B cell (primary cell): ENCODE data around the gene CCL14. TPM values are rescaled to one million over a fixed set of nuclear protein-coding genes. Genes with fewer than 3 reads are reported as not detected.

Source experiments
- ATAC-seq: fragments of 200-7000 bp; cut with Tn5 transposase; one replicate; pipeline ENCODE4 v1.10.0; 2021; ENCODE audit warnings: low read depth, mild to moderate bottlenecking, moderate number of reproducible peaks, moderate library complexity
- CTCF ChIA-PET: fragments of 350-600 bp; sonication (Branson Sonifier 250); formaldehyde crosslinking; loops from one replicate; lab custom pipeline; 2021; ENCODE audit warnings: antibody characterized with exemption, inconsistent platforms; lab: Charles Lee
- POLR2A ChIA-PET: fragments of 350-600 bp; sonication (Branson Sonifier 250); formaldehyde crosslinking; loops from one replicate; lab custom pipeline; 2021; ENCODE audit warnings: antibody characterized with exemption; lab: Charles Lee
- DNase-seq: peaks from one replicate; pipeline ENCODE4 v3.0.0; 2013
- H2AFZ ChIP-seq: 2 replicates; pipeline ENCODE4 v1.6.1; 2012; ENCODE audit warnings: mild to moderate bottlenecking, low read depth, low read length; ENCODE audit not compliant: insufficient read depth, poor library complexity, severe bottlenecking
- H3K27ac ChIP-seq, 2 donors: 1 replicate in 1 of 2; 2 replicates in 1 of 2; pipeline ENCODE4 v1.5.1; 2012 to 2013; ENCODE audit warnings: low read length in 2 of 2, mild to moderate bottlenecking in 2 of 2, moderate library complexity in 1 of 2
- H3K27me3 ChIP-seq, 4 experiments: fragments of 200-600 bp in 1 of 4; sonication (generic) in 1 of 4; replicated peaks in 1 of 4; 1 replicate in 2 of 4; 2 replicates in 2 of 4; pipeline versions ENCODE4 v1.6.1 to v1.7.0; 2013 to 2016; ENCODE audit warnings: low read length in 3 of 4, mild to moderate bottlenecking in 2 of 4, mixed read lengths in 1 of 4, moderate library complexity in 1 of 4; ENCODE audit not compliant: insufficient read depth in 4 of 4, control insufficient read depth in 3 of 4; ENCODE audit errors: control extremely low read depth in 1 of 4
- H3K36me3 ChIP-seq, 2 experiments: replicated peaks in 1 of 2; 1 replicate in 1 of 2; 2 replicates in 1 of 2; pipeline versions ENCODE4 v1.6.1 to v1.7.1; 2013; ENCODE audit warnings: low read length in 1 of 2; ENCODE audit not compliant: insufficient read depth in 2 of 2, control insufficient read depth in 1 of 2; ENCODE audit errors: control extremely low read depth in 1 of 2, extremely low read depth in 1 of 2
- H3K4me1 ChIP-seq, 2 donors: fragments of 200-600 bp in 1 of 2; sonication (generic) in 1 of 2; 1 replicate in 1 of 2; 2 replicates in 1 of 2; pipeline versions ENCODE4 v1.5.1 to v1.6.1; 2013 to 2017; ENCODE audit warnings: low read length in 2 of 2; ENCODE audit not compliant: control insufficient read depth in 2 of 2, insufficient read depth in 2 of 2
- H3K4me2 ChIP-seq: replicated peaks from 2 replicates; pipeline ENCODE3; 2012; ENCODE audit warnings: mild to moderate bottlenecking, low read depth, low read length; ENCODE audit not compliant: poor library complexity, severe bottlenecking
- H3K4me3 ChIP-seq, 5 experiments: fragments of 200-600 bp in 1 of 5; sonication (generic) in 1 of 5; 1 replicate in 3 of 5; 2 replicates in 2 of 5; pipeline versions ENCODE4 v1.5.1 to v1.7.0; 2011 to 2016; ENCODE audit warnings: low read length in 4 of 5, mild to moderate bottlenecking in 4 of 5, low read depth in 2 of 5, control low read depth in 1 of 5, moderate library complexity in 1 of 5; ENCODE audit not compliant: insufficient read depth in 1 of 5; ENCODE audit errors: control extremely low read depth in 1 of 5, extremely low read depth in 1 of 5
- H3K79me2 ChIP-seq: fragments of 200-600 bp; sonication (generic); one replicate; pipeline ENCODE4 v1.6.0; 2016; ENCODE audit warnings: low read length; ENCODE audit not compliant: control insufficient read depth, insufficient read depth
- H3K9ac ChIP-seq: fragments of 200-600 bp; sonication (generic); 2 replicates; pipeline ENCODE4 v1.6.1; 2017; ENCODE audit warnings: mild to moderate bottlenecking, low read length, moderate library complexity
- H3K9me3 ChIP-seq, 3 donors: one replicate each; pipeline versions ENCODE4 v1.6.1 to v1.7.1; 2013; ENCODE audit warnings: low read length in 2 of 3; ENCODE audit not compliant: control insufficient read depth in 2 of 3, insufficient read depth in 1 of 3; ENCODE audit errors: control extremely low read depth in 1 of 3
- H4K20me1 ChIP-seq: 2 replicates; pipeline ENCODE4 v1.6.0; 2012; ENCODE audit warnings: mild to moderate bottlenecking, low read length; ENCODE audit not compliant: insufficient read depth, control insufficient read depth, poor library complexity, severe bottlenecking
- H3K27ac Mint-ChIP-seq: one replicate; pipeline ENCODE4 v1.8.0; 2021; ENCODE audit warnings: mixed read lengths
- H3K27me3 Mint-ChIP-seq: one replicate; pipeline ENCODE4 v1.8.0; 2021; ENCODE audit warnings: mixed read lengths
- H3K4me1 Mint-ChIP-seq: one replicate; pipeline ENCODE4 v1.8.0; 2021; ENCODE audit warnings: mixed read lengths
- H3K4me3 Mint-ChIP-seq: one replicate; pipeline ENCODE4 v1.8.0; 2021; ENCODE audit warnings: mixed read lengths
- H3K9me3 Mint-ChIP-seq: one replicate; pipeline ENCODE4 v1.8.0; 2022; ENCODE audit warnings: mixed read lengths; ENCODE audit not compliant: insufficient read depth
- CTCF ChIP-seq: fragments of 200-600 bp; IDR thresholded peaks from one replicate; pipeline ENCODE4 v1.8.0; 2022; ENCODE audit warnings: antibody characterized with exemption, mild to moderate bottlenecking
- EZH2 ChIP-seq: IDR thresholded peaks from 2 replicates; pipeline ENCODE4 v1.6.1; 2012; ENCODE audit warnings: borderline replicate concordance, low read depth, mild to moderate bottlenecking, moderate library complexity, low read length; ENCODE audit not compliant: insufficient read depth, poor library complexity, severe bottlenecking
- WGBS: methylation state at CpG from one replicate; pipeline ENCODE4 v1.1.5; 2013; ENCODE audit warnings: missing lambda C conversion rate; ENCODE audit not compliant: insufficient coverage; 5-methylcytosine and 5-hydroxymethylcytosine counted together
- intact Hi-C: fragments of 100-400 bp; cut with micrococcal nuclease; formaldehyde crosslinking; loops from one replicate; pipeline ENCODE4 v1.10.0; 2022
- polyA plus RNA-seq: library from polyadenylated mRNA; depleted of rRNA; stranded (reverse); fragments of >200 nt; gene quantifications from 2 replicates; pipeline ENCODE4 v1.2.3, GENCODE V29; 2012
- total RNA-seq, 2 donors: library from RNA; stranded (reverse); fragments of 120-200 nt in 1 of 2; gene quantifications; 1 replicate in 1 of 2; 2 replicates in 1 of 2; pipeline versions ENCODE4 v1.2.3 to v1.2.4, GENCODE V29; 2013 to 2022

CCL14 gene
- total and polyA plus RNA-seq, 2 donors (not counting 1 experiment from before 2014, with no cell fraction given): not detected

- intact Hi-C loops: no loop called here
- Histone ChIP-seq H3K4me1 (peaks cover 7 to 19% of the 10 kb centered on the region in 2 donors), H3K36me3 (no peaks in the 10 kb centered on the region), H3K79me2 (no peaks in the 10 kb centered on the region), H3K4me3 (no peak overlapping the region), H2AFZ (no peak overlapping the region), H3K27me3 (peaks cover 0 to 4% (median 0%) of the 10 kb centered on the region in 4 experiments), H4K20me1 (no peaks in the 10 kb centered on the region), H3K4me2 (no peak overlapping the region), H3K27ac (no peak overlapping the region), H3K9ac (no peak overlapping the region), H3K9me3 (no peaks in the 10 kb centered on the region)
- ChIA-PET POLR2A (no interaction called here), CTCF (interaction anchor here (0.6 kb wide), 1 partner anchor 132 kb away, joined by 4 read pairs; no protein-coding TSS in a partner anchor)
- DNase-seq (no peak), ATAC-seq (no peak)
- Mint-ChIP-seq H3K4me3 (no peak overlapping the region), H3K27ac (no peak overlapping the region), H3K4me1 (peaks cover 19% of the 10 kb centered on the region), H3K27me3 (peaks cover 21% of the 10 kb centered on the region), H3K9me3 (no peaks in the 10 kb centered on the region)
- TF ChIP-seq EZH2 (no peak), CTCF (no peak)
- WGBS: 65% methylated on average over 3 of the region's 7 CpGs
Observed at GRCh38 chr17:36002631-36003030, 16.1 kb upstream of the CCL14 start.

DNA sequence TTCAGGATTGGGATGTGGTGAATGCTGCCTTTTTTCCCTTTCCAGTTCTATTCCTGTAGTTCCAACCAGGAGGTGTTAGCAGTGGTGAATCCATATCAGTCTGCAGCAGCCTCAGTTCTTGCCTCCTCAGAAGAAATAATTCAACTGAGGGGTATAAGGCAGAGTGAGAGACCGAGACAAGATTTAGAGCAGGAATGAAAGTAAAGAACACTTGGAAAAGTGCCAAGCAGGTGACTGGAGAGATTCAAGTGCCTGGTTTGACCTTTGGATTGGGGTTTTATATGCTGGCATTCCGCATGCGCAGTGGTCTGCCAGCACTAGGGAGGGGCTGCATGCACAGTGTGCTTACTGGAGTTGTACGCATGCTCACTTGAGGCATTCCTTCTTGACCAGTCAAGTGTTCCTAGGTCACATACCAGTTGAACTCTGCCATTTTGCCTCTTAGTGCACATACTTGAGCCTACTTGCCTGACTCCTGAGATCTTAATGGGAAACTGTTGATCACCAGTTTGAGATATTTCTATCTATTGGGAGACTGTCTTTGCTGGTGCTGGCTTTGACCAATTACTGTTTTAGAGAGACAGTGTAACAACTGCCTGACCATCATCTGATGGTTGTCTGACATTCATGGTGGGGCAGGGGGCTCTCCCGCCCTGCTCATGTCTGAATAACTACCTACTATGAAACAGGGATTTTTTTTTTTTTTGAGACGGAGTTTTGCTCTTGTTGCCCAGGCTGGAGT lies 15.5 kb upstream of the CCL14 start:
- POLR2A ChIA-PET: no interaction called here
- 92% methylated on average over 4 of the region's 6 CpGs for WGBS
- CTCF ChIA-PET: interaction anchor here (0.7 to 1.6 kb wide), 2 partner anchors 24 to 147 kb away, joined by 3 to 4 read pairs; no protein-coding TSS in a partner anchor
- DNase-seq (no peak), ATAC-seq (no peak)
- no peak overlapping the region for H3K27ac ChIP-seq
- Mint-ChIP-seq H3K9me3 (no peaks in the 10 kb centered on the region), H3K4me1 (peaks cover 23% of the 10 kb centered on the region), H3K4me3 (no peak overlapping the region), H3K27me3 (peaks cover 24% of the 10 kb centered on the region), H3K27ac (no peak overlapping the region)
- H3K4me2 ChIP-seq: no peak overlapping the region
- no peak for TF ChIP-seq CTCF
- TF ChIP-seq EZH2: no peak
- H3K9ac ChIP-seq: no peak overlapping the region
- no peaks in the 10 kb centered on the region for H3K9me3 ChIP-seq
- H3K27me3 ChIP-seq: peaks cover 0 to 4% (median 0%) of the 10 kb centered on the region in 4 experiments
- H3K4me1 ChIP-seq: peaks cover 8 to 23% of the 10 kb centered on the region in 2 donors
- intact Hi-C loops: no loop called here
- H3K36me3 ChIP-seq: no peaks in the 10 kb centered on the region
- H3K79me2 ChIP-seq: no peaks in the 10 kb centered on the region
- no peak overlapping the region for H3K4me3 ChIP-seq
- no peak overlapping the region for H2AFZ ChIP-seq
- no peaks in the 10 kb centered on the region for H4K20me1 ChIP-seq
